ENCODE results near the gene NDUFAF5.

NDUFAF5 gene

GRCh38 chr20:13857961-13858360, 73.1 kb downstream of the NDUFAF5 start:
- DNase-seq (ENCODE audit: low read depth, low spot score): no peak
- Histone ChIP-seq H3K9ac (ENCODE audit: insufficient read length, low read depth) (no peak overlapping the region), H3K27me3 (ENCODE audit: insufficient read depth, insufficient read length) (no peaks in the 10 kb centered on the region), H3K9me3 (ENCODE audit: insufficient read depth, low read length) (no peaks in the 10 kb centered on the region), H3K4me3 (ENCODE audit: insufficient read length, low read depth) (no peak overlapping the region), H3K36me3 (ENCODE audit: insufficient read depth, insufficient read length, low read length) (no peaks in the 10 kb centered on the region), H3K4me1 (ENCODE audit: insufficient read depth, insufficient read length) (no peaks in the 10 kb centered on the region)
- TF ChIP-seq YY1 (IDR thresholded peaks at IDR 0.05; ENCODE audit: insufficient read depth, insufficient read length): no peak
- TF ChIP-seq SUZ12 (IDR thresholded peaks at IDR 0.05; ENCODE audit: extremely low read depth, insufficient read depth, insufficient read length): no peak
- TF ChIP-seq ZNF274 (IDR thresholded peaks at IDR 0.05; ENCODE audit: low read depth, low read length): no peak

- Histone ChIP-seq H3K27me3 (ENCODE audit: insufficient read depth, insufficient read length) (no peaks in the 10 kb centered on the region), H3K4me3 (ENCODE audit: insufficient read length, low read depth) (no peak overlapping the region), H3K9me3 (ENCODE audit: insufficient read depth, low read length) (no peaks in the 10 kb centered on the region), H3K4me1 (ENCODE audit: insufficient read depth, insufficient read length) (no peaks in the 10 kb centered on the region), H3K9ac (ENCODE audit: insufficient read length, low read depth) (no peak overlapping the region), H3K36me3 (ENCODE audit: insufficient read depth, insufficient read length, low read length) (no peaks in the 10 kb centered on the region)
- DNase-seq (ENCODE audit: low read depth, low spot score): no peak
- no peak for TF ChIP-seq ZNF274 (IDR thresholded peaks at IDR 0.05; ENCODE audit: low read depth, low read length)
- no peak for TF ChIP-seq SUZ12 (IDR thresholded peaks at IDR 0.05; ENCODE audit: extremely low read depth, insufficient read depth, insufficient read length)
- no peak for TF ChIP-seq YY1 (IDR thresholded peaks at IDR 0.05; ENCODE audit: insufficient read depth, insufficient read length)
These were observed 73.6 kb downstream of the NDUFAF5 start for GRCh38 chr20:13858439-13858838.

- Histone ChIP-seq H3K36me3 (ENCODE audit: insufficient read depth, insufficient read length, low read length) (no peaks in the 10 kb centered on the region), H3K4me1 (ENCODE audit: insufficient read depth, insufficient read length) (no peaks in the 10 kb centered on the region), H3K9ac (ENCODE audit: insufficient read length, low read depth) (no peak overlapping the region), H3K4me3 (ENCODE audit: insufficient read length, low read depth) (no peak overlapping the region), H3K27me3 (ENCODE audit: insufficient read depth, insufficient read length) (no peaks in the 10 kb centered on the region), H3K9me3 (ENCODE audit: insufficient read depth, low read length) (no peaks in the 10 kb centered on the region)
- DNase-seq (ENCODE audit: low read depth, low spot score): no peak
- no peak for TF ChIP-seq SUZ12 (IDR thresholded peaks at IDR 0.05; ENCODE audit: extremely low read depth, insufficient read depth, insufficient read length)
- TF ChIP-seq ZNF274 (IDR thresholded peaks at IDR 0.05; ENCODE audit: low read depth, low read length): no peak
- no peak for TF ChIP-seq YY1 (IDR thresholded peaks at IDR 0.05; ENCODE audit: insufficient read depth, insufficient read length)
These were observed 74.0 kb downstream of the NDUFAF5 start for GRCh38 chr20:13858871-13859270.

- DNase-seq (ENCODE audit: low read depth, low spot score): no peak
- Histone ChIP-seq H3K4me3 (ENCODE audit: insufficient read length, low read depth) (no peak overlapping the region), H3K36me3 (ENCODE audit: insufficient read depth, insufficient read length, low read length) (no peaks in the 10 kb centered on the region), H3K4me1 (ENCODE audit: insufficient read depth, insufficient read length) (no peaks in the 10 kb centered on the region), H3K27me3 (ENCODE audit: insufficient read depth, insufficient read length) (no peaks in the 10 kb centered on the region), H3K9me3 (ENCODE audit: insufficient read depth, low read length) (no peaks in the 10 kb centered on the region), H3K9ac (ENCODE audit: insufficient read length, low read depth) (no peak overlapping the region)
- no peak for TF ChIP-seq YY1 (IDR thresholded peaks at IDR 0.05; ENCODE audit: insufficient read depth, insufficient read length)
- no peak for TF ChIP-seq ZNF274 (IDR thresholded peaks at IDR 0.05; ENCODE audit: low read depth, low read length)
- TF ChIP-seq SUZ12 (IDR thresholded peaks at IDR 0.05; ENCODE audit: extremely low read depth, insufficient read depth, insufficient read length): no peak
These were observed 77.4 kb downstream of the NDUFAF5 start for GRCh38 chr20:13862245-13862644.

GRCh38 chr20:13863244-13863643, 78.4 kb downstream of the NDUFAF5 start:
- H3K4me3 ChIP-seq (ENCODE audit: insufficient read length, low read depth): no peak overlapping the region
- no peaks in the 10 kb centered on the region for H3K27me3 ChIP-seq (ENCODE audit: insufficient read depth, insufficient read length)
- H3K9ac ChIP-seq (ENCODE audit: insufficient read length, low read depth): no peak overlapping the region
- no peaks in the 10 kb centered on the region for H3K36me3 ChIP-seq (ENCODE audit: insufficient read depth, insufficient read length, low read length)
- no peaks in the 10 kb centered on the region for H3K9me3 ChIP-seq (ENCODE audit: insufficient read depth, low read length)
- no peaks in the 10 kb centered on the region for H3K4me1 ChIP-seq (ENCODE audit: insufficient read depth, insufficient read length)
- DNase-seq (ENCODE audit: low read depth, low spot score): no peak
- TF ChIP-seq SUZ12 (IDR thresholded peaks at IDR 0.05; ENCODE audit: extremely low read depth, insufficient read depth, insufficient read length): no peak

GRCh38 chr20:13865156-13865555, 80.3 kb downstream of the NDUFAF5 start:
- Histone ChIP-seq H3K4me1 (ENCODE audit: insufficient read depth, insufficient read length) (no peaks in the 10 kb centered on the region), H3K9me3 (ENCODE audit: insufficient read depth, low read length) (no peaks in the 10 kb centered on the region), H3K4me3 (ENCODE audit: insufficient read length, low read depth) (no peak overlapping the region), H3K9ac (ENCODE audit: insufficient read length, low read depth) (no peak overlapping the region), H3K27me3 (ENCODE audit: insufficient read depth, insufficient read length) (no peaks in the 10 kb centered on the region), H3K36me3 (ENCODE audit: insufficient read depth, insufficient read length, low read length) (no peaks in the 10 kb centered on the region)
- no peak for TF ChIP-seq SUZ12 (IDR thresholded peaks at IDR 0.05; ENCODE audit: extremely low read depth, insufficient read depth, insufficient read length)
- no peak for TF ChIP-seq YY1 (IDR thresholded peaks at IDR 0.05; ENCODE audit: insufficient read depth, insufficient read length)
- TF ChIP-seq ZNF274 (IDR thresholded peaks at IDR 0.05; ENCODE audit: low read depth, low read length): no peak
- no peak for DNase-seq (ENCODE audit: low read depth, low spot score)

- Histone ChIP-seq H3K4me3 (ENCODE audit: insufficient read length, low read depth) (no peak overlapping the region), H3K9ac (ENCODE audit: insufficient read length, low read depth) (no peak overlapping the region), H3K36me3 (ENCODE audit: insufficient read depth, insufficient read length, low read length) (no peaks in the 10 kb centered on the region), H3K4me1 (ENCODE audit: insufficient read depth, insufficient read length) (no peaks in the 10 kb centered on the region), H3K27me3 (ENCODE audit: insufficient read depth, insufficient read length) (no peaks in the 10 kb centered on the region), H3K9me3 (ENCODE audit: insufficient read depth, low read length) (no peaks in the 10 kb centered on the region)
- DNase-seq (ENCODE audit: low read depth, low spot score): no peak
- TF ChIP-seq SUZ12 (IDR thresholded peaks at IDR 0.05; ENCODE audit: extremely low read depth, insufficient read depth, insufficient read length): no peak
- no peak for TF ChIP-seq YY1 (IDR thresholded peaks at IDR 0.05; ENCODE audit: insufficient read depth, insufficient read length)
- no peak for TF ChIP-seq ZNF274 (IDR thresholded peaks at IDR 0.05; ENCODE audit: low read depth, low read length)
These were observed 81.0 kb downstream of the NDUFAF5 start for GRCh38 chr20:13865791-13866351.
